Esophagus squamous epithelium (tissue), 4 donors: ENCODE measurements around the gene WDR43.

Source experiments
- CTCF ChIP-seq, 6 experiments: fragments of 450-650 bp in 4 of 6; fragments of 200-600 bp in 2 of 6; sonication (generic) in 2 of 6; IDR thresholded peaks; one replicate each; pipeline ENCODE4 v1.5.1; 2016 to 2019; ENCODE audit warnings: antibody characterized with exemption in 6 of 6, mild to moderate bottlenecking in 4 of 6, moderate library complexity in 4 of 6
- POLR2A ChIP-seq, 4 donors: fragments of 450-650 bp; IDR thresholded peaks; one replicate each; pipeline ENCODE4 v1.6.1; 2017; ENCODE audit warnings: antibody characterized with exemption in 4 of 4, mild to moderate bottlenecking in 4 of 4, moderate library complexity in 3 of 4

GRCh38 chr2:28902584-28902983, 8.1 kb downstream of the WDR43 start:
- TF ChIP-seq CTCF (IDR thresholded peaks at IDR 0.05) (no peak), POLR2A (IDR thresholded peaks at IDR 0.05) (no peak)
